ENCODE results near the gene SGIP1. TPM values are rescaled to one million over a fixed set of nuclear protein-coding genes. Genes with fewer than 3 reads are reported as not detected.

SGIP1 gene
- total and polyA plus RNA-seq, 4 donors, result 2.7 to 17.0 (median 4.7) TPM

DNA sequence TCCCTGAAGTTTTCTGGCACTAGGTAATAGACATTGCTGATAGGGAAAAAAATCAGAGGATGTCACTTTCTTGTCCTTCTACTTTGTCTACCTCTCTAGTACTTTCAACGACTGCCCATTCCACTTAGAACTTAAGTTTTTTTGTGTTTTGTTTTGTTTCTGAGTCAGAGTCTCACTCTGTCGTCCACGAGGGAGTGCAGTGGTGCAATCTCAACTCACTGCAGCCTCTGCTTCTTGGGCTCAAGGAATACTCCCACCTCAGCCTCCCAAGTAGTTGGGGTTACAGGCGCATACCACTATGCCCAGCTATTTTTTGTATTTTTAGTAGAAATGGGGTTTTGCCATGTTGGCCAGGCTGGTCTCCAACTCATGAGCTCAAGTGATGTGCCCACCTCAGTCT, 79.2 kb downstream of the SGIP1 start:
- no peak for ATAC-seq (ENCODE audit: insufficient read depth, low FRiP score)
- Histone ChIP-seq H3K4me3 (no peak overlapping the region), H3K9ac (ENCODE audit: insufficient read depth in 1 of 2, low read length in 2 of 2) (no peak overlapping the region), H3K36me3 (ENCODE audit: control insufficient read depth in 4 of 4, insufficient read depth in 4 of 4, low read length in 4 of 4) (no peaks in the 10 kb centered on the region), H3K4me1 (ENCODE audit: control insufficient read depth in 5 of 5, insufficient read depth in 5 of 5, low read length in 5 of 5) (peaks cover 0 to 12% (median 3%) of the 10 kb centered on the region in 5 donors), H3K27ac (ENCODE audit: low read depth in 1 of 2, low read length in 1 of 2) (no peak overlapping the region), H3K9me3 (ENCODE audit: control insufficient read depth in 4 of 4, insufficient read depth in 3 of 4, low read length in 3 of 4) (no peaks in the 10 kb centered on the region), H3K27me3 (ENCODE audit: control insufficient read depth in 3 of 3, insufficient read depth in 3 of 3, low read length in 2 of 3) (no peaks in the 10 kb centered on the region)
- no peak for DNase-seq
- TF ChIP-seq, protein P1, sequence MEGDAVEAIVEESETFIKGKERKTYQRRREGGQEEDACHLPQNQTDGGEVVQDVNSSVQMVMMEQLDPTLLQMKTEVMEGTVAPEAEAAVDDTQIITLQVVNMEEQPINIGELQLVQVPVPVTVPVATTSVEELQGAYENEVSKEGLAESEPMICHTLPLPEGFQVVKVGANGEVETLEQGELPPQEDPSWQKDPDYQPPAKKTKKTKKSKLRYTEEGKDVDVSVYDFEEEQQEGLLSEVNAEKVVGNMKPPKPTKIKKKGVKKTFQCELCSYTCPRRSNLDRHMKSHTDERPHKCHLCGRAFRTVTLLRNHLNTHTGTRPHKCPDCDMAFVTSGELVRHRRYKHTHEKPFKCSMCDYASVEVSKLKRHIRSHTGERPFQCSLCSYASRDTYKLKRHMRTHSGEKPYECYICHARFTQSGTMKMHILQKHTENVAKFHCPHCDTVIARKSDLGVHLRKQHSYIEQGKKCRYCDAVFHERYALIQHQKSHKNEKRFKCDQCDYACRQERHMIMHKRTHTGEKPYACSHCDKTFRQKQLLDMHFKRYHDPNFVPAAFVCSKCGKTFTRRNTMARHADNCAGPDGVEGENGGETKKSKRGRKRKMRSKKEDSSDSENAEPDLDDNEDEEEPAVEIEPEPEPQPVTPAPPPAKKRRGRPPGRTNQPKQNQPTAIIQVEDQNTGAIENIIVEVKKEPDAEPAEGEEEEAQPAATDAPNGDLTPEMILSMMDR (IDR thresholded peaks at IDR 0.05; ENCODE audit: control extremely low read depth, extremely low read depth), result no peak
- 72 to 85% methylated on average over 4 of the region's 4 CpGs for WGBS, 2 donors

DNA sequence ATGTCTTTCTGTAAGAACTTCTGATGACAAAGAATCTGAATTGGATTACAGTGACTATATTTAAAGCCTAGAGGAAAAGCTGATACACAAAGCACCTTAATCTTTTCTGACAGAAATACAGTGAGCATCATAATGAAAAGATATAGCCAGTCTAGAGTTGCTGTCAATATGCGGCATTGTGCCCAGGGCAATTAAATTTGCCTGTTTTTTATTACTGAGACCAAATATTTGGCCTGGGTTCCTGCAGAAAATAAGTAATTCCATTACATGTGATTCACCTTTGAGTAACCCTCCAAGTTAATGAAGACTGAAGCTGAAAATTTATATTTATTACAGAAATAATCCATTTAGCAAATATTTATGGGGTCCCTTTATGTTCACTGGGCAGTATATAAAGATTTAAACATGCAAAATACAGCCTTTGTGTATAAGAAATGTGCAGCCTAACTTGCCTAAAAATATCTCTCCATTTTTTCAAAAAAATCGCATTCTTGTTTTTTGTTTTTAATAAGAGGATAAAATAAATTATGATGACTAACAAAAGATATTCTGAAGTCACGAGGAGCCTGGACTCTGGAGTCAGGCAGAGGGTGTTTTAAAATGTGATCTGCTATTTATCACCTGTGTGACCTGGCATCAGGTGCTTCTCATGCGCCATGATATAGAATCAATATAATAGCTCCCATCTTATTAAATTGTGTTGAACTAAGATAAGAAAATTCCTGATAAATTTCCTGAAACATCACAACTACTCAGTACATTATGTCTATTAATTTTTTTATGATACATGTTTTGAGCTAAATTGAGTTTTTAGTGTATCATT, 83.6 kb downstream of the SGIP1 start:
- Histone ChIP-seq H3K27ac (ENCODE audit: low read depth in 1 of 2, low read length in 1 of 2) (no peak overlapping the region), H3K9me3 (ENCODE audit: control insufficient read depth in 4 of 4, insufficient read depth in 3 of 4, low read length in 3 of 4) (no peaks in the 10 kb centered on the region), H3K4me1 (ENCODE audit: control insufficient read depth in 5 of 5, insufficient read depth in 5 of 5, low read length in 5 of 5) (peaks cover 0 to 7% (median 0%) of the 10 kb centered on the region in 5 donors), H3K36me3 (ENCODE audit: control insufficient read depth in 4 of 4, insufficient read depth in 4 of 4, low read length in 4 of 4) (no peaks in the 10 kb centered on the region), H3K9ac (ENCODE audit: insufficient read depth in 1 of 2, low read length in 2 of 2) (no peak overlapping the region), H3K27me3 (ENCODE audit: control insufficient read depth in 3 of 3, insufficient read depth in 3 of 3, low read length in 2 of 3) (no peaks in the 10 kb centered on the region), H3K4me3 (no peak overlapping the region)
- 89 to 93% methylated on average over 4 of the region's 4 CpGs for WGBS, 2 donors
- TF ChIP-seq, protein P1 (IDR thresholded peaks at IDR 0.05; ENCODE audit: control extremely low read depth, extremely low read depth), result no peak
- DNase-seq (no peak), ATAC-seq (ENCODE audit: insufficient read depth, low FRiP score) (no peak)

DNA sequence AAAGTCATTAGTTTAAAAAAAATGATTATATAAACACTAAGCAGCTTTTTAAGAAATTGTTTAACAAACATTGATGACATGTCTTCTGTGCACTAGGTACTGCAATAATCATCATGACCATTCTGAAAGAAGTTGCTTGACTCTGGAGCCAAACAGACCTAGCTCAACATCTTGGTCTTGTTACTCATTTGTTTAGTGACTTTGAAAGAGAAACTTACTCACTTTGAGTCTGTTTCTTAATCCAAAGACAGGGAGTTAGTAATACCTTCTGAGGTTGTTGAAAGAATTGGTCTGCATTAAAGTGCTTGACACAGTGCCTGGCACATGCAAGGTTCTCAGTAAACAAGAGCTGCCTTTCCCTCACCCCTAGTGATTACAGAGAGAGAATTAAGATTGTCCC, 84.4 kb downstream of the SGIP1 start:
- ATAC-seq (ENCODE audit: insufficient read depth, low FRiP score), result no peak
- H3K4me3 ChIP-seq, result no peak overlapping the region
- H3K9ac ChIP-seq (ENCODE audit: insufficient read depth in 1 of 2, low read length in 2 of 2), result no peak overlapping the region
- TF ChIP-seq, protein P1 (IDR thresholded peaks at IDR 0.05; ENCODE audit: control extremely low read depth, extremely low read depth), result no peak
- no peaks in the 10 kb centered on the region for H3K9me3 ChIP-seq (ENCODE audit: control insufficient read depth in 4 of 4, insufficient read depth in 3 of 4, low read length in 3 of 4)
- DNase-seq, result peak in 2 of 3 donors; percentile 27 to 36
- H3K36me3 ChIP-seq (ENCODE audit: control insufficient read depth in 4 of 4, insufficient read depth in 4 of 4, low read length in 4 of 4), result no peaks in the 10 kb centered on the region
- peaks cover 0 to 7% (median 0%) of the 10 kb centered on the region in 5 donors for H3K4me1 ChIP-seq (ENCODE audit: control insufficient read depth in 5 of 5, insufficient read depth in 5 of 5, low read length in 5 of 5)
- no peaks in the 10 kb centered on the region for H3K27me3 ChIP-seq (ENCODE audit: control insufficient read depth in 3 of 3, insufficient read depth in 3 of 3, low read length in 2 of 3)
- H3K27ac ChIP-seq (ENCODE audit: low read depth in 1 of 2, low read length in 1 of 2), result no peak overlapping the region
